T-cell (primary cell): ENCODE data around the gene PRKD3. TPM values are rescaled to one million over a fixed set of nuclear protein-coding genes. Genes with fewer than 3 reads are reported as not detected.

ENCODE experiments used
- ATAC-seq, 4 experiments: fragments of 200-7000 bp in 3 of 4; fragments of 150-1000 bp in 1 of 4; cut with Tn5 transposase; replicated peaks in 1 of 4; 1 replicate in 3 of 4; 2 replicates in 1 of 4; pipeline ENCODE4 v1.10.0; 2021; ENCODE audit warnings: moderate library complexity in 3 of 4, mild to moderate bottlenecking in 2 of 4, moderate number of reproducible peaks in 1 of 4
- CTCF ChIA-PET, 2 donors: fragments of 300-600 bp; sonication (Branson Sonifier 250); formaldehyde crosslinking; loops; one replicate each; lab custom pipeline; 2022; ENCODE audit warnings: antibody characterized with exemption in 2 of 2; lab: Charles Lee
- POLR2A ChIA-PET, 2 donors: fragments of 300-600 bp; sonication (Branson Sonifier 250); formaldehyde crosslinking; loops; one replicate each; lab custom pipeline; 2022; ENCODE audit warnings: antibody characterized with exemption in 2 of 2; lab: Charles Lee
- DNase-seq, 35 experiments: peaks; one replicate each; pipeline versions ENCODE4 v3.0.0 to v3.0.0-alpha.2; 2013 to 2023
- H3K27ac ChIP-seq: one replicate; pipeline ENCODE4 v1.5.1; 2013; ENCODE audit warnings: low read length
- H3K27me3 ChIP-seq, 2 experiments: replicated peaks in 1 of 2; 1 replicate in 1 of 2; 2 replicates in 1 of 2; pipeline versions ENCODE4 v1.6.1 to v1.7.0; 2013; ENCODE audit warnings: low read length in 1 of 2, mixed read lengths in 1 of 2; ENCODE audit not compliant: control insufficient read depth in 2 of 2, insufficient read depth in 2 of 2; ENCODE audit errors: extremely low read depth in 1 of 2
- H3K36me3 ChIP-seq, 2 donors: 1 replicate in 1 of 2; 2 replicates in 1 of 2; pipeline versions ENCODE4 v1.6.1 to v1.7.0; 2013; ENCODE audit warnings: low read length in 1 of 2; ENCODE audit not compliant: control insufficient read depth in 2 of 2, insufficient read depth in 1 of 2; ENCODE audit errors: extremely low read depth in 1 of 2
- H3K4me1 ChIP-seq, 2 experiments: 1 replicate in 1 of 2; 2 replicates in 1 of 2; pipeline versions ENCODE4 v1.6.1 to v1.7.0; 2013; ENCODE audit warnings: low read length in 2 of 2, mixed read lengths in 1 of 2; ENCODE audit not compliant: insufficient read depth in 2 of 2, control insufficient read depth in 1 of 2; ENCODE audit errors: extremely low read depth in 1 of 2
- H3K4me3 ChIP-seq, 2 donors: 1 replicate in 1 of 2; 2 replicates in 1 of 2; pipeline versions ENCODE4 v1.5.1 to v1.7.0; 2013; ENCODE audit warnings: mild to moderate bottlenecking in 2 of 2, low read length in 1 of 2, moderate library complexity in 1 of 2; ENCODE audit not compliant: control insufficient read depth in 1 of 2; ENCODE audit errors: extremely low read depth in 1 of 2
- H3K9me3 ChIP-seq: 2 replicates; pipeline ENCODE4 v1.7.0; 2013
- H3K27ac Mint-ChIP-seq, 2 donors: one replicate each; pipeline ENCODE4 v1.8.0; 2020 to 2021; ENCODE audit warnings: mild to moderate bottlenecking in 2 of 2, mixed read lengths in 2 of 2
- H3K27me3 Mint-ChIP-seq, 2 donors: one replicate each; pipeline ENCODE4 v1.8.0; 2021 to 2022; ENCODE audit warnings: mixed read lengths in 2 of 2
- H3K36me3 Mint-ChIP-seq: one replicate; pipeline ENCODE4 v1.8.0; 2021; ENCODE audit warnings: mixed read lengths
- H3K4me1 Mint-ChIP-seq, 3 donors: one replicate each; pipeline ENCODE4 v1.8.0; 2020 to 2022; ENCODE audit warnings: mixed read lengths in 3 of 3, mild to moderate bottlenecking in 1 of 3
- H3K4me3 Mint-ChIP-seq, 3 donors: one replicate each; pipeline ENCODE4 v1.8.0; 2020 to 2022; ENCODE audit warnings: mild to moderate bottlenecking in 3 of 3, mixed read lengths in 3 of 3, moderate library complexity in 3 of 3
- H3K9me3 Mint-ChIP-seq, 3 donors: one replicate each; pipeline ENCODE4 v1.8.0; 2020 to 2022; ENCODE audit warnings: mixed read lengths in 3 of 3
- WGBS: methylation state at CpG from one replicate; pipeline ENCODE4 v1.1.5; 2013; ENCODE audit warnings: missing lambda C conversion rate; ENCODE audit not compliant: insufficient coverage; 5-methylcytosine and 5-hydroxymethylcytosine counted together
- total RNA-seq, 35 experiments: library from RNA in 6 of 35; stranded (reverse) in 6 of 35; fragments of 120-200 nt in 1 of 35; gene quantifications; one replicate each; pipeline versions ENCODE4 v1.2.1 to v1.2.4 and lab custom pipeline; 2013 to 2026

The PRKD3 gene
- total RNA-seq, 5 donors from 2014 or later (not counting 1 experiment from before 2014, with no cell fraction given), result 30.6 to 45.5 (median 36.9) TPM

GRCh38 chr2:37365669-37366068 is 41.0 kb upstream of the PRKD3 start:
- Mint-ChIP-seq H3K4me3 (no peak overlapping the region), H3K36me3 (no peaks in the 10 kb centered on the region), H3K27me3 (peaks cover 15 to 23% of the 10 kb centered on the region in 2 donors), H3K27ac (no peak overlapping the region), H3K4me1 (no peaks in the 10 kb centered on the region), H3K9me3 (no peaks in the 10 kb centered on the region)
- ATAC-seq (peak in 1 of 4 experiments; percentile 46), DNase-seq (peak in 1 of 35 experiments; percentile 24)
- H3K4me1 ChIP-seq, result peaks cover 25 to 27% of the 10 kb centered on the region in 2 experiments
- H3K36me3 ChIP-seq, result no peaks in the 10 kb centered on the region
- WGBS, result 27% methylated on average over 2 of the region's 2 CpGs
- no peaks in the 10 kb centered on the region for H3K9me3 ChIP-seq
- CTCF ChIA-PET, result no interaction called here
- peaks cover 0 to 10% of the 10 kb centered on the region in 2 experiments for H3K27me3 ChIP-seq
- H3K4me3 ChIP-seq, result no peak overlapping the region
- no peak overlapping the region for H3K27ac ChIP-seq
- POLR2A ChIA-PET, result no interaction called here

- DNase-seq (no peak), ATAC-seq (no peak)
- no peak overlapping the region for H3K4me3 Mint-ChIP-seq
- Histone ChIP-seq H3K4me1 (peaks cover 25 to 27% of the 10 kb centered on the region in 2 experiments), H3K9me3 (no peaks in the 10 kb centered on the region), H3K27me3 (peaks cover 0 to 8% of the 10 kb centered on the region in 2 experiments), H3K36me3 (no peaks in the 10 kb centered on the region), H3K4me3 (no peak overlapping the region), H3K27ac (no peak overlapping the region)
- CTCF ChIA-PET, result no interaction called here
- H3K27me3 Mint-ChIP-seq, result peaks cover 21% of the 10 kb centered on the region in 2 donors
- WGBS, result 94% methylated on average over 4 of the region's 6 CpGs
- no peaks in the 10 kb centered on the region for H3K4me1 Mint-ChIP-seq
- no peaks in the 10 kb centered on the region for H3K36me3 Mint-ChIP-seq
- POLR2A ChIA-PET, result no interaction called here
- no peak overlapping the region for H3K27ac Mint-ChIP-seq
- no peaks in the 10 kb centered on the region for H3K9me3 Mint-ChIP-seq
These were observed 39.7 kb upstream of the PRKD3 start for GRCh38 chr2:37364351-37364750.

- no peaks in the 10 kb centered on the region for H3K36me3 ChIP-seq
- Mint-ChIP-seq H3K4me1 (no peaks in the 10 kb centered on the region), H3K27me3 (peaks cover 23 to 27% of the 10 kb centered on the region in 2 donors), H3K4me3 (no peak overlapping the region), H3K36me3 (no peaks in the 10 kb centered on the region), H3K9me3 (no peaks in the 10 kb centered on the region), H3K27ac (no peak overlapping the region)
- DNase-seq (no peak), ATAC-seq (no peak)
- no peaks in the 10 kb centered on the region for H3K9me3 ChIP-seq
- WGBS, result 81% methylated on average over 6 of the region's 9 CpGs
- no peak overlapping the region for H3K4me3 ChIP-seq
- peaks cover 11 to 13% of the 10 kb centered on the region in 2 experiments for H3K4me1 ChIP-seq
- no peak overlapping the region for H3K27ac ChIP-seq
- CTCF ChIA-PET, result no interaction called here
- H3K27me3 ChIP-seq, result peaks cover 0 to 6% of the 10 kb centered on the region in 2 experiments
- POLR2A ChIA-PET, result no interaction called here
These were observed 37.5 kb upstream of the PRKD3 start for GRCh38 chr2:37361994-37362698.

- no peaks in the 10 kb centered on the region for H3K4me1 Mint-ChIP-seq
- DNase-seq, result no peak
- ChIA-PET CTCF (interaction anchor here in 1 of 2 donors (0.6 to 0.9 kb wide), 2 partner anchors 27 to 123 kb away, joined by 3 to 5 read pairs; no protein-coding TSS in a partner anchor), POLR2A (no interaction called here)
- Histone ChIP-seq H3K27ac (no peak overlapping the region), H3K36me3 (no peaks in the 10 kb centered on the region), H3K4me3 (no peak overlapping the region), H3K4me1 (peaks cover 4 to 5% of the 10 kb centered on the region in 2 experiments), H3K9me3 (no peaks in the 10 kb centered on the region), H3K27me3 (peaks cover 0 to 4% of the 10 kb centered on the region in 2 experiments)
- ATAC-seq, result no peak
- H3K9me3 Mint-ChIP-seq, result no peaks in the 10 kb centered on the region
- H3K27ac Mint-ChIP-seq, result no peak overlapping the region
- no peak overlapping the region for H3K4me3 Mint-ChIP-seq
- no peaks in the 10 kb centered on the region for H3K36me3 Mint-ChIP-seq
- peaks cover 22 to 31% of the 10 kb centered on the region in 2 donors for H3K27me3 Mint-ChIP-seq
- 92% methylated on average over 1 of the region's 3 CpGs for WGBS
These were observed 36.7 kb upstream of the PRKD3 start for GRCh38 chr2:37361216-37361815.

- no peaks in the 10 kb centered on the region for H3K9me3 Mint-ChIP-seq
- CTCF ChIA-PET, result interaction anchor here in 1 of 2 donors (0.7 kb wide), 1 partner anchor 29 kb away, joined by 4 read pairs; no protein-coding TSS in a partner anchor
These were observed 33.8 kb upstream of the PRKD3 start for GRCh38 chr2:37358466-37358865.

GRCh38 chr2:37357530-37357929 is 32.9 kb upstream of the PRKD3 start:
- no peaks in the 10 kb centered on the region for H3K9me3 Mint-ChIP-seq
- H3K9me3 ChIP-seq, result no peaks in the 10 kb centered on the region
- peaks cover 0 to 6% of the 10 kb centered on the region in 2 experiments for H3K27me3 ChIP-seq
- H3K27me3 Mint-ChIP-seq, result peaks cover 35 to 46% of the 10 kb centered on the region in 2 donors
- no peak overlapping the region for H3K4me3 Mint-ChIP-seq
- WGBS, result 100% methylated on average over 1 of the region's 4 CpGs
- no peaks in the 10 kb centered on the region for H3K36me3 Mint-ChIP-seq
- no peaks in the 10 kb centered on the region for H3K4me1 Mint-ChIP-seq
- no peak overlapping the region for H3K4me3 ChIP-seq
- no peak overlapping the region for H3K27ac ChIP-seq
- H3K4me1 ChIP-seq, result no peaks in the 10 kb centered on the region
- ChIA-PET POLR2A (no interaction called here), CTCF (interaction anchor here in 1 of 2 donors (0.7 kb wide), 1 partner anchor 32 kb away, joined by 4 read pairs; no protein-coding TSS in a partner anchor)
- no peak for DNase-seq
- no peak overlapping the region for H3K27ac Mint-ChIP-seq
- ATAC-seq, result no peak
- no peaks in the 10 kb centered on the region for H3K36me3 ChIP-seq

More at GRCh38 chr2:37358466-37358865, 33.8 kb upstream of the PRKD3 start:
- Mint-ChIP-seq H3K27ac (no peak overlapping the region), H3K4me3 (no peak overlapping the region), H3K27me3 (peaks cover 39 to 47% of the 10 kb centered on the region in 2 donors), H3K4me1 (no peaks in the 10 kb centered on the region), H3K36me3 (no peaks in the 10 kb centered on the region)
- Histone ChIP-seq H3K9me3 (no peaks in the 10 kb centered on the region), H3K4me3 (no peak overlapping the region), H3K36me3 (no peaks in the 10 kb centered on the region), H3K27ac (no peak overlapping the region), H3K4me1 (no peaks in the 10 kb centered on the region), H3K27me3 (peaks cover 0 to 6% of the 10 kb centered on the region in 2 experiments)
- no CpG with 5 or more reads among the region's 3 CpGs for WGBS
- POLR2A ChIA-PET, result no interaction called here
- ATAC-seq (no peak), DNase-seq (no peak)
